ENCODE measurements around the gene EPHA1. TPM values are rescaled to one million over a fixed set of nuclear protein-coding genes. Genes with fewer than 3 reads are reported as not detected.
"Not testable (repeated sequence)": the region's sequence is repeated elsewhere in the genome, so short reads cannot be mapped to it uniquely, and the experiment has no call there.

EPHA1 gene
- total RNA-seq, 4 donors from 2014 or later, result 0.17 to 0.23 TPM; not detected in 2

GRCh38 chr7:143418681-143419458, 10.2 kb upstream of the EPHA1 start:
- H3K27ac ChIP-seq (replicated peaks in 1 of 4), result no peak overlapping the region
- TF ChIP-seq CTCF (IDR thresholded peaks at IDR 0.05), result no peak
- no peak for TF ChIP-seq POLR2AphosphoS5 (IDR thresholded peaks at IDR 0.05)
- TF ChIP-seq POLR2A (IDR thresholded peaks at IDR 0.05; ENCODE audit: low read depth), result no peak
- DNase-seq (ENCODE audit: extremely low spot score), result no peak
- H3K36me3 ChIP-seq, result no peaks in the 10 kb centered on the region
- no peak overlapping the region for H3K4me3 ChIP-seq
- H3K27me3 ChIP-seq, result no peaks in the 10 kb centered on the region
- H3K4me1 ChIP-seq, result no peaks in the 10 kb centered on the region
- H3K9me3 ChIP-seq, result no peaks in the 10 kb centered on the region
- intact Hi-C loops (cut with DNase I), result loop anchor here (10.0 kb wide), 1 partner anchor 54 kb away; the partner anchor contains the start of gene FAM131B
- WGBS, result 86% methylated on average over 11 of the region's 11 CpGs

GRCh38 chr7:143417734-143418383, 9.2 kb upstream of the EPHA1 start:
- intact Hi-C loops (cut with DNase I), result loop anchor here (10.0 kb wide), 1 partner anchor 53 kb away; the partner anchor contains the start of gene FAM131B
- Histone ChIP-seq H3K9me3 (no peaks in the 10 kb centered on the region), H3K27me3 (no peaks in the 10 kb centered on the region), H3K4me3 (no peak overlapping the region), H3K27ac (replicated peaks in 1 of 4) (no peak overlapping the region), H3K4me1 (no peaks in the 10 kb centered on the region), H3K36me3 (no peaks in the 10 kb centered on the region)
- DNase-seq (ENCODE audit: extremely low spot score), result no peak
- TF ChIP-seq EP300 (IDR thresholded peaks at IDR 0.05), result no peak
- no peak for TF ChIP-seq CTCF (IDR thresholded peaks at IDR 0.05)
- no peak for TF ChIP-seq POLR2AphosphoS5 (IDR thresholded peaks at IDR 0.05)
- no peak for TF ChIP-seq POLR2A (IDR thresholded peaks at IDR 0.05; ENCODE audit: low read depth)
- WGBS, result 32% methylated on average over 1 of the region's 1 CpG

GRCh38 chr7:143416565-143417149, 8.0 kb upstream of the EPHA1 start:
- intact Hi-C loops (cut with DNase I), result loop anchor here (1.0 to 10.0 kb wide), 3 partner anchors 36 to 176 kb away; partner anchors contain the start of gene FAM131B
- no peaks in the 10 kb centered on the region for H3K9me3 ChIP-seq
- H3K4me3 ChIP-seq, result no peak overlapping the region
- no peaks in the 10 kb centered on the region for H3K27me3 ChIP-seq
- 7% methylated on average over 3 of the region's 3 CpGs for WGBS
- H3K4me1 ChIP-seq, result no peaks in the 10 kb centered on the region
- TF ChIP-seq CTCF (IDR thresholded peaks at IDR 0.05) (peak; percentile 75 to 80 (median 78)), EP300 (IDR thresholded peaks at IDR 0.05) (no peak), POLR2A (IDR thresholded peaks at IDR 0.05; ENCODE audit: low read depth) (no peak), POLR2AphosphoS5 (IDR thresholded peaks at IDR 0.05) (no peak)
- DNase-seq (ENCODE audit: extremely low spot score), result no peak
- H3K36me3 ChIP-seq, result no peaks in the 10 kb centered on the region
- H3K27ac ChIP-seq (replicated peaks in 1 of 4), result no peak overlapping the region

GRCh38 chr7:143415742-143416397, 7.2 kb upstream of the EPHA1 start:
- Histone ChIP-seq H3K9me3 (no peaks in the 10 kb centered on the region), H3K27me3 (no peaks in the 10 kb centered on the region), H3K4me1 (peaks cover 0 to 7% (median 4%) of the 10 kb centered on the region in 4 donors), H3K27ac (replicated peaks in 1 of 4) (no peak overlapping the region), H3K36me3 (no peaks in the 10 kb centered on the region), H3K4me3 (no peak overlapping the region)
- 79% methylated on average over 8 of the region's 8 CpGs for WGBS
- DNase-seq (ENCODE audit: extremely low spot score), result no peak
- intact Hi-C loops (cut with DNase I), result loop anchor here (1.0 to 10.0 kb wide), 3 partner anchors 36 to 176 kb away; partner anchors contain the start of gene FAM131B
- TF ChIP-seq POLR2A (IDR thresholded peaks at IDR 0.05; ENCODE audit: low read depth) (no peak), EP300 (IDR thresholded peaks at IDR 0.05) (no peak), POLR2AphosphoS5 (IDR thresholded peaks at IDR 0.05) (no peak), CTCF (IDR thresholded peaks at IDR 0.05) (no peak)

GRCh38 chr7:143415209-143415608, 6.6 kb upstream of the EPHA1 start:
- intact Hi-C loops (cut with DNase I), result loop anchor here (10.0 kb wide), 1 partner anchor 50 kb away; the partner anchor contains the start of gene FAM131B
- H3K36me3 ChIP-seq; H3K27me3 ChIP-seq; H3K4me3 ChIP-seq; DNase-seq (ENCODE audit: extremely low spot score); H3K27ac ChIP-seq (replicated peaks in 1 of 4); H3K9me3 ChIP-seq: not testable (repeated sequence)
- peaks cover 0 to 11% (median 9%) of the 10 kb centered on the region in 4 donors for H3K4me1 ChIP-seq
- WGBS, result 76% methylated on average over 7 of the region's 7 CpGs
